Activated CD4-positive, alpha-beta memory T cell treated with anti-CD3 and anti-CD28 coated beads, Interleukin-2, amount 10 ng/mL, durations not matched to agents 7 days and 5 days (primary cell): ENCODE measurements around the gene RBSN. TPM values are rescaled to one million over a fixed set of nuclear protein-coding genes. Genes with fewer than 3 reads are reported as not detected.
"Not testable (repeated sequence)": the region's sequence is repeated elsewhere in the genome, so short reads cannot be mapped to it uniquely, and the experiment has no call there.

Experiments used
- CTCF ChIA-PET: fragments of 350-600 bp; sonication (Branson Sonifier 250); formaldehyde crosslinking; loops from one replicate; lab custom pipeline; 2021; ENCODE audit warnings: antibody characterized with exemption, inconsistent platforms; lab: Charles Lee
- POLR2A ChIA-PET: fragments of 350-600 bp; sonication (Branson Sonifier 250); formaldehyde crosslinking; loops from one replicate; lab custom pipeline; 2021; ENCODE audit warnings: antibody characterized with exemption; lab: Charles Lee
- DNase-seq: peaks from one replicate; pipeline ENCODE4 v3.0.0-alpha.2; 2020
- H3K27ac Mint-ChIP-seq: one replicate; pipeline ENCODE4 v1.8.0; 2021; ENCODE audit warnings: mild to moderate bottlenecking, mixed read lengths
- H3K27me3 Mint-ChIP-seq: one replicate; pipeline ENCODE4 v1.8.0; 2021; ENCODE audit warnings: mixed read lengths
- H3K36me3 Mint-ChIP-seq: one replicate; pipeline ENCODE4 v1.8.0; 2021; ENCODE audit warnings: low read depth, mixed read lengths
- H3K4me1 Mint-ChIP-seq: one replicate; pipeline ENCODE4 v1.8.0; 2021; ENCODE audit warnings: mixed read lengths
- H3K4me3 Mint-ChIP-seq: one replicate; pipeline ENCODE4 v1.8.0; 2021; ENCODE audit warnings: mild to moderate bottlenecking, mixed read lengths
- H3K9me3 Mint-ChIP-seq: one replicate; pipeline ENCODE4 v1.8.0; 2021; ENCODE audit warnings: mixed read lengths
- total RNA-seq, 2 experiments: library from RNA; stranded (reverse); gene quantifications; one replicate each; pipeline ENCODE4 v1.2.3, GENCODE V29; 2021

Gene RBSN
- total RNA-seq: 10 to 100 TPM; 19.4 to 19.7 TPM

GRCh38 chr3:15098503-15099363 is at the start of gene RBSN:
Gene RBSN (minus strand): TSS chr3:15099148. CDS start chr3:15096120, 3,028 bp downstream.
- Mint-ChIP-seq H3K4me1 (peaks cover 55% of the 10 kb centered on the region), H3K27ac (peak within 1 kb of the TSS; percentile 99), H3K9me3 (no peaks in the 10 kb centered on the region), H3K27me3 (no peaks in the 10 kb centered on the region), H3K4me3 (peak within 1 kb of the TSS; percentile 95), H3K36me3 (peaks cover 37% of the 10 kb centered on the region)
- DNase-seq: peak; percentile 97
- CTCF ChIA-PET: interaction anchor here (0.6 to 3.7 kb wide), 11 partner anchors 9 to 434 kb away, joined by 3 to 15 read pairs (median 5); partner anchors contain the start of genes CAPN7 and MRPS25
- POLR2A ChIA-PET: interaction anchor here (0.7 to 3.1 kb wide), 24 partner anchors 9 to 698 kb away, joined by 3 to 53 read pairs (median 4); partner anchors contain the start of genes BTD, CAPN7, CCDC174 and HACL1

- no peak overlapping the region for H3K27ac Mint-ChIP-seq
- CTCF ChIA-PET: no interaction called here
- H3K9me3 Mint-ChIP-seq: no peaks in the 10 kb centered on the region
- H3K4me1 Mint-ChIP-seq: peaks cover 7% of the 10 kb centered on the region
- DNase-seq: no peak
- H3K36me3 Mint-ChIP-seq: no peaks in the 10 kb centered on the region
- no peak overlapping the region for H3K4me3 Mint-ChIP-seq
- peaks cover 40% of the 10 kb centered on the region for H3K27me3 Mint-ChIP-seq
- POLR2A ChIA-PET: no interaction called here
Measured at GRCh38 chr3:15148614-15149013, 49.7 kb upstream of the RBSN start.

- H3K27me3 Mint-ChIP-seq: peaks cover 38% of the 10 kb centered on the region
- DNase-seq, H3K4me3 Mint-ChIP-seq, H3K36me3 Mint-ChIP-seq, H3K27ac Mint-ChIP-seq, H3K9me3 Mint-ChIP-seq, H3K4me1 Mint-ChIP-seq, POLR2A ChIA-PET, CTCF ChIA-PET: not testable (repeated sequence)
Measured at GRCh38 chr3:15136885-15137284, 37.9 kb upstream of the RBSN start.

- H3K27me3 Mint-ChIP-seq: peaks cover 38% of the 10 kb centered on the region
- H3K27ac Mint-ChIP-seq, H3K4me3 Mint-ChIP-seq, CTCF ChIA-PET, H3K9me3 Mint-ChIP-seq, POLR2A ChIA-PET, H3K4me1 Mint-ChIP-seq, DNase-seq, H3K36me3 Mint-ChIP-seq: not testable (repeated sequence)
Measured at GRCh38 chr3:15134968-15135367, 36.0 kb upstream of the RBSN start.

GRCh38 chr3:15128403-15128802 is 29.5 kb upstream of the RBSN start:
- H3K9me3 Mint-ChIP-seq, H3K4me3 Mint-ChIP-seq, POLR2A ChIA-PET, H3K36me3 Mint-ChIP-seq, H3K27ac Mint-ChIP-seq, DNase-seq: not testable (repeated sequence)
- peaks cover 13% of the 10 kb centered on the region for H3K4me1 Mint-ChIP-seq
- H3K27me3 Mint-ChIP-seq: peaks cover 23% of the 10 kb centered on the region
- CTCF ChIA-PET: interaction anchor here (1.4 kb wide), 1 partner anchor 9 kb away, joined by 3 read pairs; no protein-coding TSS in a partner anchor

- DNase-seq, H3K36me3 Mint-ChIP-seq, CTCF ChIA-PET: not testable (repeated sequence)
Measured at GRCh38 chr3:15126975-15127374, 28.0 kb upstream of the RBSN start.

GRCh38 chr3:15122398-15122797 is 23.4 kb upstream of the RBSN start:
- POLR2A ChIA-PET: no interaction called here
- DNase-seq: no peak
- H3K27ac Mint-ChIP-seq: no peak overlapping the region
- peaks cover 2% of the 10 kb centered on the region for H3K36me3 Mint-ChIP-seq
- peaks cover 20% of the 10 kb centered on the region for H3K4me1 Mint-ChIP-seq
- CTCF ChIA-PET: no interaction called here
- H3K9me3 Mint-ChIP-seq: peaks cover 2% of the 10 kb centered on the region
- H3K27me3 Mint-ChIP-seq: peaks cover 5% of the 10 kb centered on the region
- H3K4me3 Mint-ChIP-seq: no peak overlapping the region

More at GRCh38 chr3:15126975-15127374, 28.0 kb upstream of the RBSN start:
- POLR2A ChIA-PET, H3K27ac Mint-ChIP-seq, H3K4me3 Mint-ChIP-seq, H3K9me3 Mint-ChIP-seq: not testable (repeated sequence)
- H3K4me1 Mint-ChIP-seq: peaks cover 13% of the 10 kb centered on the region
- peaks cover 18% of the 10 kb centered on the region for H3K27me3 Mint-ChIP-seq

GRCh38 chr3:15121936-15122335 is 23.0 kb upstream of the RBSN start:
- POLR2A ChIA-PET: no interaction called here
- H3K4me3 Mint-ChIP-seq: no peak overlapping the region
- CTCF ChIA-PET: no interaction called here
- H3K27me3 Mint-ChIP-seq: peaks cover 4% of the 10 kb centered on the region
- H3K9me3 Mint-ChIP-seq: peaks cover 2% of the 10 kb centered on the region
- H3K36me3 Mint-ChIP-seq: peaks cover 2% of the 10 kb centered on the region
- DNase-seq: no peak
- peaks cover 20% of the 10 kb centered on the region for H3K4me1 Mint-ChIP-seq
- H3K27ac Mint-ChIP-seq: no peak overlapping the region

GRCh38 chr3:15120986-15121385 is 22.0 kb upstream of the RBSN start:
- Mint-ChIP-seq H3K4me1 (peaks cover 17% of the 10 kb centered on the region), H3K4me3 (no peak overlapping the region), H3K9me3 (peaks cover 2% of the 10 kb centered on the region), H3K27me3 (peaks cover 3% of the 10 kb centered on the region), H3K27ac (no peak overlapping the region), H3K36me3 (peaks cover 2% of the 10 kb centered on the region)
- ChIA-PET POLR2A (interaction anchor here (2.2 kb wide), 1 partner anchor 22 kb away, joined by 6 read pairs; the partner anchor contains the start of gene RBSN), CTCF (interaction anchor here (1.0 to 7.8 kb wide), 3 partner anchors 12 to 80 kb away, joined by 3 to 93 read pairs (median 42); partner anchors contain the start of gene CAPN7)
- DNase-seq: no peak

- Mint-ChIP-seq H3K4me3 (no peak overlapping the region), H3K27ac (no peak overlapping the region), H3K4me1 (peaks cover 7% of the 10 kb centered on the region), H3K27me3 (peaks cover 3% of the 10 kb centered on the region), H3K9me3 (no peaks in the 10 kb centered on the region), H3K36me3 (no peaks in the 10 kb centered on the region)
- DNase-seq: no peak
- ChIA-PET POLR2A (no interaction called here), CTCF (interaction anchor here (1.1 to 7.8 kb wide), 3 partner anchors 8 to 84 kb away, joined by 4 to 93 read pairs (median 42); partner anchors contain the start of gene CAPN7)
Measured at GRCh38 chr3:15117011-15117410, 18.1 kb upstream of the RBSN start.

GRCh38 chr3:15116032-15116669 is 17.2 kb upstream of the RBSN start:
- H3K9me3 Mint-ChIP-seq: no peaks in the 10 kb centered on the region
- H3K4me3 Mint-ChIP-seq: no peak overlapping the region
- ChIA-PET CTCF (interaction anchor here (0.8 to 7.8 kb wide), 5 partner anchors 8 to 195 kb away, joined by 3 to 93 read pairs (median 4); partner anchors contain the start of genes CAPN7 and RBSN), POLR2A (no interaction called here)
- H3K4me1 Mint-ChIP-seq: peaks cover 7% of the 10 kb centered on the region
- H3K27me3 Mint-ChIP-seq: peaks cover 3% of the 10 kb centered on the region
- no peak for DNase-seq
- H3K27ac Mint-ChIP-seq: no peak overlapping the region
- H3K36me3 Mint-ChIP-seq: no peaks in the 10 kb centered on the region

- Mint-ChIP-seq H3K27me3 (peaks cover 5% of the 10 kb centered on the region), H3K9me3 (no peaks in the 10 kb centered on the region), H3K4me3 (no peak overlapping the region), H3K27ac (no peak overlapping the region), H3K4me1 (peaks cover 7% of the 10 kb centered on the region), H3K36me3 (no peaks in the 10 kb centered on the region)
- DNase-seq: no peak
- POLR2A ChIA-PET: no interaction called here
- CTCF ChIA-PET: interaction anchor here (1.0 to 7.8 kb wide), 3 partner anchors 86 to 153 kb away, joined by 3 to 93 read pairs (median 3); partner anchors contain the start of gene CAPN7
Measured at GRCh38 chr3:15114466-15115358, 15.8 kb upstream of the RBSN start.
